Measurements from ENCODE around the gene UBL4A. TPM values are rescaled to one million over a fixed set of nuclear protein-coding genes. Genes with fewer than 3 reads are reported as not detected.

Gene UBL4A
- total RNA-seq, 3 donors from 2014 or later (not counting 1 experiment from before 2014, with no cell fraction given), result 11.7 to 22.4 (median 17.6) TPM

GRCh38 chrX:154526901-154527675, 40.7 kb upstream of the UBL4A start:
- DNase-seq (peak; percentile 28 to 72), ATAC-seq (peak; percentile 73 to 86 (median 79))
- 3% methylated on average over 10 of the region's 15 CpGs for WGBS (ENCODE audit: insufficient coverage)
- H3K36me3 ChIP-seq (ENCODE audit: control insufficient read depth, insufficient read depth, low read length), result no peaks in the 10 kb centered on the region
- no peak overlapping the region for H3K27ac ChIP-seq (ENCODE audit: low read length)
- no peaks in the 10 kb centered on the region for H3K9me3 ChIP-seq (ENCODE audit: control insufficient read depth, insufficient read depth, low read length)
- no peak overlapping the region for H3K4me3 ChIP-seq (ENCODE audit: low read length)
- intact Hi-C loops (cut with micrococcal nuclease), result no loop called here
- no peak for TF ChIP-seq CTCF (IDR thresholded peaks at IDR 0.05)
- no peaks in the 10 kb centered on the region for H3K9me3 Mint-ChIP-seq
- H3K36me3 Mint-ChIP-seq, result no peaks in the 10 kb centered on the region
- peak overlapping the region; percentile 60 to 79 for H3K27ac Mint-ChIP-seq
- H3K4me1 Mint-ChIP-seq, result peaks cover 19 to 20% of the 10 kb centered on the region in 2 donors
- no peaks in the 10 kb centered on the region for H3K27me3 ChIP-seq (ENCODE audit: control insufficient read depth, insufficient read depth, low read length)
- peaks cover 17% of the 10 kb centered on the region for H3K4me1 ChIP-seq (ENCODE audit: control insufficient read depth, insufficient read depth, low read length)
- H3K27me3 Mint-ChIP-seq (ENCODE audit: low read depth in 2 of 2), result no peaks in the 10 kb centered on the region
- H3K4me3 Mint-ChIP-seq, result peak overlapping the region; percentile 25

- Mint-ChIP-seq H3K4me3 (no peak overlapping the region), H3K27me3 (ENCODE audit: low read depth in 2 of 2) (no peaks in the 10 kb centered on the region), H3K27ac (peak overlapping the region in 1 of 2 donors; percentile 79), H3K36me3 (no peaks in the 10 kb centered on the region), H3K4me1 (peaks cover 19 to 20% of the 10 kb centered on the region in 2 donors), H3K9me3 (no peaks in the 10 kb centered on the region)
- ATAC-seq (no peak), DNase-seq (no peak)
- Histone ChIP-seq H3K9me3 (ENCODE audit: control insufficient read depth, insufficient read depth, low read length) (no peaks in the 10 kb centered on the region), H3K4me3 (ENCODE audit: low read length) (no peak overlapping the region), H3K36me3 (ENCODE audit: control insufficient read depth, insufficient read depth, low read length) (no peaks in the 10 kb centered on the region), H3K4me1 (ENCODE audit: control insufficient read depth, insufficient read depth, low read length) (peaks cover 17% of the 10 kb centered on the region), H3K27ac (ENCODE audit: low read length) (no peak overlapping the region), H3K27me3 (ENCODE audit: control insufficient read depth, insufficient read depth, low read length) (no peaks in the 10 kb centered on the region)
- intact Hi-C loops (cut with micrococcal nuclease), result no loop called here
- TF ChIP-seq CTCF (IDR thresholded peaks at IDR 0.05), result no peak
- 77% methylated on average over 13 of the region's 14 CpGs for WGBS (ENCODE audit: insufficient coverage)
Measured at GRCh38 chrX:154525606-154526490, 39.4 kb upstream of the UBL4A start.

GRCh38 chrX:154519389-154519788, 33.0 kb upstream of the UBL4A start:
- no peaks in the 10 kb centered on the region for H3K36me3 ChIP-seq (ENCODE audit: control insufficient read depth, insufficient read depth, low read length)
- H3K4me3 ChIP-seq (ENCODE audit: low read length), result no peak overlapping the region
- H3K27me3 ChIP-seq (ENCODE audit: control insufficient read depth, insufficient read depth, low read length), result no peaks in the 10 kb centered on the region
- no peak for ATAC-seq
- 98% methylated on average over 8 of the region's 8 CpGs for WGBS (ENCODE audit: insufficient coverage)
- Mint-ChIP-seq H3K4me1 (peaks cover 13 to 14% of the 10 kb centered on the region in 2 donors), H3K27me3 (ENCODE audit: low read depth in 2 of 2) (no peaks in the 10 kb centered on the region), H3K27ac (no peak overlapping the region), H3K4me3 (no peak overlapping the region), H3K36me3 (no peaks in the 10 kb centered on the region), H3K9me3 (no peaks in the 10 kb centered on the region)
- H3K9me3 ChIP-seq (ENCODE audit: control insufficient read depth, insufficient read depth, low read length), result no peaks in the 10 kb centered on the region
- intact Hi-C loops (cut with micrococcal nuclease), result no loop called here
- no peak for DNase-seq
- no peak for TF ChIP-seq CTCF (IDR thresholded peaks at IDR 0.05)
- peaks cover 20% of the 10 kb centered on the region for H3K4me1 ChIP-seq (ENCODE audit: control insufficient read depth, insufficient read depth, low read length)
- no peak overlapping the region for H3K27ac ChIP-seq (ENCODE audit: low read length)
